DOHH2 (cell line): ENCODE data around the gene OLIG3.

ENCODE experiments used
- H3F3A ChIP-seq: fragments of 200-600 bp; sonication (generic), shearing (Covaris generic); 2 replicates; pipeline ENCODE4 v1.6.0; 2016; ENCODE audit warnings: antibody characterized with exemption, mild to moderate bottlenecking; ENCODE audit not compliant: control insufficient read depth, insufficient read depth
- H3K27ac ChIP-seq: fragments of 200-600 bp; sonication (generic); 2 replicates; pipeline ENCODE4 v1.5.1; 2014; ENCODE audit warnings: low read depth, mild to moderate bottlenecking, low read length, moderate library complexity
- H3K27me3 ChIP-seq: fragments of 200-600 bp; sonication (generic); 2 replicates; pipeline ENCODE4 v1.6.1; 2014; ENCODE audit warnings: mild to moderate bottlenecking, low read length, mixed read lengths; ENCODE audit not compliant: control insufficient read depth
- H3K36me3 ChIP-seq: fragments of 200-600 bp; sonication (generic); 2 replicates; pipeline ENCODE4 v1.6.1; 2014; ENCODE audit warnings: mild to moderate bottlenecking, low read length, moderate library complexity, mixed read lengths; ENCODE audit not compliant: control insufficient read depth
- H3K4me1 ChIP-seq: fragments of 200-600 bp; sonication (generic); 2 replicates; pipeline ENCODE4 v1.6.1; 2014; ENCODE audit warnings: mild to moderate bottlenecking, low read length, mixed read lengths; ENCODE audit not compliant: control insufficient read depth
- H3K4me2 ChIP-seq: fragments of 200-600 bp; sonication (generic); 2 replicates; pipeline ENCODE4 v1.6.0; 2014; ENCODE audit warnings: mild to moderate bottlenecking, low read length, moderate library complexity
- H3K4me3 ChIP-seq: fragments of 200-600 bp; sonication (generic); 2 replicates; pipeline ENCODE4 v1.5.1; 2014; ENCODE audit warnings: mild to moderate bottlenecking, low read length, mixed read lengths
- H3K79me2 ChIP-seq: fragments of 200-600 bp; sonication (generic); 2 replicates; pipeline ENCODE4 v1.6.1; 2014; ENCODE audit warnings: mild to moderate bottlenecking, low read length, mixed read lengths; ENCODE audit not compliant: control insufficient read depth
- H3K9me2 ChIP-seq: fragments of 200-600 bp; sonication (generic); replicated peaks from 2 replicates; pipeline ENCODE4 v1.6.1; 2014; ENCODE audit warnings: mild to moderate bottlenecking, low read length, mixed read lengths; ENCODE audit not compliant: control insufficient read depth
- H3K9me3 ChIP-seq: fragments of 200-600 bp; sonication (generic); 2 replicates; pipeline ENCODE4 v1.6.1; 2014; ENCODE audit warnings: antibody characterized with exemption, low read length, mixed read lengths; ENCODE audit not compliant: control insufficient read depth, insufficient read depth
- H4K20me1 ChIP-seq: fragments of 200-600 bp; sonication (generic); 2 replicates; pipeline ENCODE4 v1.6.0; 2014; ENCODE audit warnings: low read depth, mild to moderate bottlenecking, antibody characterized with exemption, low read length, moderate library complexity; ENCODE audit not compliant: control insufficient read depth, insufficient read depth
- EZH2phosphoT487 ChIP-seq: fragments of 200-600 bp; sonication (generic); IDR thresholded peaks from 2 replicates; pipeline ENCODE4 v1.6.1; 2017; ENCODE audit warnings: borderline replicate concordance, mild to moderate bottlenecking, antibody characterized with exemption, low read length, moderate library complexity, mixed read lengths
- TF ChIP-seq, protein P1 (sequence below): fragments of 200-600 bp; sonication (generic); IDR thresholded peaks from one replicate; pipeline ENCODE4 v1.5.1; 2014; ENCODE audit warnings: antibody characterized with exemption, mild to moderate bottlenecking, low read depth, low read length; ENCODE audit not compliant: poor library complexity, severe bottlenecking

OLIG3 gene

GRCh38 chr6:137530404-137530803 is 36.2 kb upstream of the OLIG3 start:
- H4K20me1 ChIP-seq, result no peaks in the 10 kb centered on the region
- H3K79me2 ChIP-seq, result no peaks in the 10 kb centered on the region
- TF ChIP-seq, protein P1, sequence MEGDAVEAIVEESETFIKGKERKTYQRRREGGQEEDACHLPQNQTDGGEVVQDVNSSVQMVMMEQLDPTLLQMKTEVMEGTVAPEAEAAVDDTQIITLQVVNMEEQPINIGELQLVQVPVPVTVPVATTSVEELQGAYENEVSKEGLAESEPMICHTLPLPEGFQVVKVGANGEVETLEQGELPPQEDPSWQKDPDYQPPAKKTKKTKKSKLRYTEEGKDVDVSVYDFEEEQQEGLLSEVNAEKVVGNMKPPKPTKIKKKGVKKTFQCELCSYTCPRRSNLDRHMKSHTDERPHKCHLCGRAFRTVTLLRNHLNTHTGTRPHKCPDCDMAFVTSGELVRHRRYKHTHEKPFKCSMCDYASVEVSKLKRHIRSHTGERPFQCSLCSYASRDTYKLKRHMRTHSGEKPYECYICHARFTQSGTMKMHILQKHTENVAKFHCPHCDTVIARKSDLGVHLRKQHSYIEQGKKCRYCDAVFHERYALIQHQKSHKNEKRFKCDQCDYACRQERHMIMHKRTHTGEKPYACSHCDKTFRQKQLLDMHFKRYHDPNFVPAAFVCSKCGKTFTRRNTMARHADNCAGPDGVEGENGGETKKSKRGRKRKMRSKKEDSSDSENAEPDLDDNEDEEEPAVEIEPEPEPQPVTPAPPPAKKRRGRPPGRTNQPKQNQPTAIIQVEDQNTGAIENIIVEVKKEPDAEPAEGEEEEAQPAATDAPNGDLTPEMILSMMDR, result no peak
- no peak for TF ChIP-seq EZH2phosphoT487
- no peaks in the 10 kb centered on the region for H3K27me3 ChIP-seq
- no peak overlapping the region for H3K27ac ChIP-seq
- no peaks in the 10 kb centered on the region for H3K9me2 ChIP-seq
- H3F3A ChIP-seq, result no peaks in the 10 kb centered on the region
- H3K4me3 ChIP-seq, result no peak overlapping the region
- no peaks in the 10 kb centered on the region for H3K36me3 ChIP-seq
- 0 out of 2 replicates have a peak, but pooled peaks cover 4% of the 10 kb centered on the region for H3K9me3 ChIP-seq
- H3K4me1 ChIP-seq, result no peaks in the 10 kb centered on the region
- no peak overlapping the region for H3K4me2 ChIP-seq

- Histone ChIP-seq H3K27ac (no peak overlapping the region), H3F3A (no peaks in the 10 kb centered on the region), H3K4me2 (no peak overlapping the region), H4K20me1 (no peaks in the 10 kb centered on the region), H3K4me3 (no peak overlapping the region), H3K4me1 (no peaks in the 10 kb centered on the region), H3K36me3 (no peaks in the 10 kb centered on the region), H3K27me3 (peaks cover 3% of the 10 kb centered on the region; the same call in 1 of the 2 replicates), H3K9me2 (no peaks in the 10 kb centered on the region), H3K79me2 (no peaks in the 10 kb centered on the region), H3K9me3 (0 out of 2 replicates have a peak, but pooled peaks cover 4% of the 10 kb centered on the region)
- TF ChIP-seq, protein P1, result no peak
- TF ChIP-seq EZH2phosphoT487, result no peak
These were observed 28.6 kb upstream of the OLIG3 start for GRCh38 chr6:137522831-137523230.

- Histone ChIP-seq H3K4me2 (no peak overlapping the region), H3K36me3 (no peaks in the 10 kb centered on the region), H3K4me1 (no peaks in the 10 kb centered on the region), H4K20me1 (no peaks in the 10 kb centered on the region), H3K9me3 (0 out of 2 replicates have a peak, but pooled peaks cover 4% of the 10 kb centered on the region), H3K27me3 (peaks cover 8% of the 10 kb centered on the region), H3K9me2 (no peaks in the 10 kb centered on the region), H3F3A (no peaks in the 10 kb centered on the region), H3K79me2 (no peaks in the 10 kb centered on the region), H3K4me3 (no peak overlapping the region), H3K27ac (no peak overlapping the region)
- no peak for TF ChIP-seq EZH2phosphoT487
- TF ChIP-seq, protein P1, result no peak
These were observed 28.1 kb upstream of the OLIG3 start for GRCh38 chr6:137522198-137522798.
